LNCaP clone FGC (cell line): Measurements from ENCODE around the gene ELOVL2.

Source experiments
- DNase-seq: peaks from one replicate; pipeline ENCODE4 v3.0.0-alpha.2; 2011; ENCODE audit warnings: low read depth
- H3K4me3 ChIP-seq: 2 replicates; pipeline ENCODE4 v1.5.1; 2011; ENCODE audit warnings: mild to moderate bottlenecking, low read depth, low read length, control low read depth
- TF ChIP-seq, protein P1 (sequence below): IDR thresholded peaks from 2 replicates; pipeline ENCODE4 v1.5.1; 2012; ENCODE audit warnings: mild to moderate bottlenecking; ENCODE audit not compliant: control insufficient read depth, insufficient read depth; ENCODE audit errors: extremely low read depth

ELOVL2 gene

DNA sequence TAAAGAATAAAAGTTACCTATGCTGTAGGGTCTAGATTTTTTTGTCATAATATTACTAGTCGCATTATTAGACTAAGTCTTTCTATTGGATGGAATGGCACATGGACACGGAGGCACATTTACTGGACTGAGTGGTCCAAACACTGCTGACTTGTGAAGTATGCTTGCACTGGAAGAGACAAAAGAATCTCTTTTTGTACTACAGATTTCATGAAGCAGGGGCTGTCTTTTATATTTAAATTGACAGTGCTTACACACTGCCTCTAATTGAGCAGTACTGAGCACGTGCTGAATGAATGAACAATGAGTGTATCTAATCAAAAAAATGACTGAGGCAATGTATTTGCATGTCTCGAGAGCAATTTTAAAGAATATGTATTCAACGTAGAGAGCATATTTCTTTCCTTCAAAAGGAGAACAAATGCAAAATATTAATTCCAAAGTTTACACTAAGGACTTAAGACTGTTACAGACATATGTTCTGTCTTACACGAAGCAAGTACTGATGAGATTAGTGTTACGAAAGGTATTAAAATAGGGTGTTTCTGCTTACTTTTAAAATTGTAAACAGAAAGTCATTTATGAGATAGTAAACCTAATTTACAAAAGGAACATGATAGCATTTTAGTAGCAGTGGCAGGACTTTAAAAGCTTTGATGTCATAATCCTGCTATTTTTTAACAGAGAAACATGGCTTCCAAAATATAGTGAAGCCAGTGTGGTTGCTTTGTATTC lies 8.3 kb downstream of the ELOVL2 start:
- DNase-seq = no peak
- TF ChIP-seq, protein P1, sequence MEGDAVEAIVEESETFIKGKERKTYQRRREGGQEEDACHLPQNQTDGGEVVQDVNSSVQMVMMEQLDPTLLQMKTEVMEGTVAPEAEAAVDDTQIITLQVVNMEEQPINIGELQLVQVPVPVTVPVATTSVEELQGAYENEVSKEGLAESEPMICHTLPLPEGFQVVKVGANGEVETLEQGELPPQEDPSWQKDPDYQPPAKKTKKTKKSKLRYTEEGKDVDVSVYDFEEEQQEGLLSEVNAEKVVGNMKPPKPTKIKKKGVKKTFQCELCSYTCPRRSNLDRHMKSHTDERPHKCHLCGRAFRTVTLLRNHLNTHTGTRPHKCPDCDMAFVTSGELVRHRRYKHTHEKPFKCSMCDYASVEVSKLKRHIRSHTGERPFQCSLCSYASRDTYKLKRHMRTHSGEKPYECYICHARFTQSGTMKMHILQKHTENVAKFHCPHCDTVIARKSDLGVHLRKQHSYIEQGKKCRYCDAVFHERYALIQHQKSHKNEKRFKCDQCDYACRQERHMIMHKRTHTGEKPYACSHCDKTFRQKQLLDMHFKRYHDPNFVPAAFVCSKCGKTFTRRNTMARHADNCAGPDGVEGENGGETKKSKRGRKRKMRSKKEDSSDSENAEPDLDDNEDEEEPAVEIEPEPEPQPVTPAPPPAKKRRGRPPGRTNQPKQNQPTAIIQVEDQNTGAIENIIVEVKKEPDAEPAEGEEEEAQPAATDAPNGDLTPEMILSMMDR = no peak
- no peak overlapping the region for H3K4me3 ChIP-seq

DNA sequence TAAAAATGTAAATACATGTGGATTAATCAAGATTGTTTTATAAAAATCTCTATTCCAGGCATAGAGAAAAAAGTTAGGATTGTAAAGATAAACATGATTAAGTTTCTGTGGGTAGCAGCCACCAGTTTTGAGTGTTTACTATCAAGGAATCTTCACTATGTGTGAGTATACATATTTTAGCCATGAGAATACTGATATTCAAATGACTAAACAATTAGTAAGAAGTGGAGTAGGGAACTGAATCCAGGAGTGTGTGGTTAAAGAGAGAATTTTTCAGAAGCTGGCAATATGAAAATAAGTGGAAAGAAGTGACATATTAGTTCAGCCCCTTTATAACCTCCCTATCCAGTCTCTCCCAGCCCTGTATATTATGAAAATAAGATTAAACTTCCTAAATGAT lies 10.3 kb downstream of the ELOVL2 start:
- TF ChIP-seq, protein P1 = no peak
- no peak overlapping the region for H3K4me3 ChIP-seq
- DNase-seq = no peak

DNA sequence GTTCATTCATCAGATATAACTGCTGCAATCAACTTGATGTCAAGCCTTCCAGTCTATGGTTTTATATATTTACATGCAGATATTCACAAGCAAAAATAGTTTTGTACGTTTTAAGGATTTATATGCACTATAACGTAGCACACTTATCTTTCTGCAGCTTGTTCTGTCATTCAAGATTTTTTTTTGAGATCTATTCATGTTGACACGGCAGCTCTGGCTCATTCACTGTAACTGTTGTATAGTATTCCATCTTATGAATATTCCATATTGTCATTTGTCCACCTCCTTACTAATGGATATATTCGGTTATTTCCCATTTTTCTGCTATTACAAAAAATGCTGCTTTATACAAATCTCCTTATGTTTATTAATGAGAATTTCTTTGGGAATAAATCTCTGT lies 13.2 kb downstream of the ELOVL2 start:
- DNase-seq = no peak
- TF ChIP-seq, protein P1 = no peak
- H3K4me3 ChIP-seq = no peak overlapping the region

GRCh38 chr6:11028959-11029358 lies 15.1 kb downstream of the ELOVL2 start:
- no peak overlapping the region for H3K4me3 ChIP-seq
- no peak for DNase-seq
- TF ChIP-seq, protein P1 = no peak

GRCh38 chr6:11027565-11028110 lies 16.5 kb downstream of the ELOVL2 start:
- no peak for DNase-seq
- H3K4me3 ChIP-seq = no peak overlapping the region
- TF ChIP-seq, protein P1 = no peak

DNA sequence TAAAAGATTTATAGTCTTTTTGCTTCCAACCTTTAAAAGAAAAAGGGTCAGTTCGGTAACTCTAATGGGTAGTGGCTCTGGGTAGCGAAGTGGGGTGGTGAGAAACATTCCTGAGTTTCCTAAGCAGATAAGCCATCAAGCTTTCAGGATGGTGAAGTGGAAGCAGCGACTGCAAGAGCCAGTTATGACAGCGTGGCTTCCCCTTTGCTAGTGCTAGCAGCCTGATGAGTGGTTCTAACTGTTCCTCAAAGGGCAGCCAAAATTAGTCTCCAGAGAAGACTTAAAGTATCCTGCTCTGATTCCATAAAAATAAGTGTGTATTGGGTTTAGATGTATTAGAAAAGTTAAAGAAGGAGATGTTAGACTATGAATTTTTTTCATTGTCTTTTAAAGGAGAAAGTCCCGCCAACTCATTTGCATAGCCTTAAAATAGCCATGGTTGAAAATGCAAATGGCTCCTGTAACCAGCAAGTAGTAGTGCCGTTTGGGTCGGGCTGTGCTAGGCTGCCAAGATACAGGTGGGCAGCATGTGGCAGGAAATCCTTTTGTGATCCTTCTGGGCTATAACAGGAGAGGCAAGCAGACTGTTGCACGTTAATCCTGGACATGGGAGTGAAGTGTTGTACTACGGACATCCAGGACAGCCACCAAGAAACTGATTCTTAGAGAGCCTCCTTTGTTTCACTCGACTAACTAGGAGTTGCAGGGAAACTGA lies 18.0 kb downstream of the ELOVL2 start:
- DNase-seq = no peak
- TF ChIP-seq, protein P1 = no peak
- no peak overlapping the region for H3K4me3 ChIP-seq
